ENCODE results near the gene VPS35L.

The VPS35L gene

DNA sequence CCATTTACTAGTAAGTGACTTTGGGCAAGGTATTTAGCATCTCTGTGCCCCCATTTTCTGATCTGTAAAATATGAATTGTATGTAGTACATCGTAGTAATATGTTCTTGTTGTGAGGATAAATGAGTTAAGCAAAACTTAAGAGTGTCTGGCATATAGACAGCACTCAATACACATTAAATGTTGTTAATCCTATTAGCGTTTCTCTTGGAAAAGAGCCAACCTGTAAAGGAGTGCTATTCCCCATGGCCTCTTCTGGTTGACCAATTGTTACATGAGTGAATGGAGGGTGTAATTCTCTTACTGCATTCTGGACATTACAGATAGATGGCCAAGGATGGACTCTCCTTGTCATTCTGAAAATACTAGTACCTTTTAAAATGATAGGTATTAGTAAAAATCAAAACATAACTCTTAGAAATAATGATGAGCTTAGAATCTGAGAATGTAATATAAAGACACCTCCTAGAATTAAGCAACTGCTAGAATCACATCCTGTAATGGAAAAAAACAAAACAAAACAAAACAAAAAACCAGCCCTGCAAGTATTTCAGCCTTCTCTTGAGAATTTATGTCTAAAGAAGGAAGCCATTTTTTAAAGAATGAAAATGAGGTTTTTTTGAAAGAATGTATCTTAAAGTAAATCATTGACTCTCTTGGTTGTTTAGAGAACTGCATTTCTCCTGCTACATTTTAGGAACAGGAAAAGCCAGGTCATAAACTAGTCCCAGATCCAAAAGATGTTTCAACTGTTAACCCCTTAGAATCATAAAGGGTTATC, 193.1 kb downstream of the VPS35L start:
- DNase-seq (ENCODE audit: low read depth, low spot score) = no peak

DNA sequence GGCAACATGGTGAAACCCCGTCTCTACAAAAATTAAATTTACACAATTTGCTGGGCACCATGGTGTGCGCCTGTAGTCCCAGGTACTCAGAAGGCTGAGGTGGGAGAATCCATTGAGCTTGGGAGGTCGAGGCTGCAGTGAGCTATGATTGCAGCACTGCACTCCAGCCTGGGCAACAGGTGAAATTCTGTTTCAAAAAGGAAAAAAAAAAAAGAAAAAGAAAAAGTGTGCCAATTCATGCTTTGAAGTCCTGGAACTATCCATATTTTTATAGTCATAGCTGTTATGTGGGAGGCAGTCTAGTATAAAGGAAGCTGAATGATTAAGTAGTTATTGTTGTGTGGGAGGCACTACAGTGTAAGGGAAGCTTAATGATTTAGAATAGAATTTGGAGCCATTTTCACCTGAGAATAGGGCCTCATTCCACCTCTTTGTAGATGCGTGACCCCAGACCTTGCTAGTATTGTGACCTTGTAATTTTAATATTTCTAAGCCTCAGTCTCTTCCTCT, 194.1 kb downstream of the VPS35L start:
- no peak for DNase-seq (ENCODE audit: low read depth, low spot score)

Data from iPS DF 19.7 (cell line).